Lung (tissue), 12 donors: Measurements from ENCODE around the gene FAM131C. TPM values are rescaled to one million over a fixed set of nuclear protein-coding genes. Genes with fewer than 3 reads are reported as not detected.
A peak's percentile ranks its signal among the peaks of the same experiment; 100 is the strongest.

Experiments
- ATAC-seq: fragments of 200-7000 bp; cut with Tn5 transposase; one replicate; pipeline ENCODE4 v1.9.1; 2020; ENCODE audit warnings: moderate number of reproducible peaks; ENCODE audit not compliant: insufficient read depth, low FRiP score
- DNase-seq, 3 donors: peaks; one replicate each; pipeline ENCODE4 v3.0.0-alpha.2; 2013 to 2017
- H3K27ac ChIP-seq, 2 donors: one replicate each; pipeline ENCODE4 v1.5.1; 2013; ENCODE audit warnings: mild to moderate bottlenecking in 2 of 2, moderate library complexity in 2 of 2, control low read depth in 1 of 2, inconsistent platforms in 1 of 2, low read depth in 1 of 2, low read length in 1 of 2
- H3K27me3 ChIP-seq, 3 donors: one replicate each; pipeline ENCODE4 v1.5.1; 2013; ENCODE audit warnings: low read length in 2 of 3; ENCODE audit not compliant: control insufficient read depth in 3 of 3, insufficient read depth in 3 of 3
- H3K36me3 ChIP-seq, 4 donors: one replicate each; pipeline ENCODE4 v1.5.1; 2013; ENCODE audit warnings: low read length in 4 of 4, mild to moderate bottlenecking in 1 of 4, moderate library complexity in 1 of 4; ENCODE audit not compliant: control insufficient read depth in 4 of 4, insufficient read depth in 4 of 4
- H3K4me1 ChIP-seq, 5 donors: one replicate each; pipeline ENCODE4 v1.5.1; 2013; ENCODE audit warnings: low read length in 5 of 5, mild to moderate bottlenecking in 2 of 5, moderate library complexity in 1 of 5; ENCODE audit not compliant: control insufficient read depth in 5 of 5, insufficient read depth in 5 of 5
- H3K4me3 ChIP-seq: one replicate; pipeline ENCODE4 v1.5.1; 2013; ENCODE audit warnings: mild to moderate bottlenecking, control low read depth, moderate library complexity
- H3K9ac ChIP-seq, 2 donors: one replicate each; pipeline ENCODE4 v1.5.1; 2013; ENCODE audit warnings: low read length in 2 of 2, control low read depth in 1 of 2; ENCODE audit not compliant: insufficient read depth in 1 of 2
- H3K9me3 ChIP-seq, 4 donors: one replicate each; pipeline ENCODE4 v1.5.1; 2013; ENCODE audit warnings: low read length in 3 of 4, mild to moderate bottlenecking in 1 of 4, moderate library complexity in 1 of 4; ENCODE audit not compliant: control insufficient read depth in 4 of 4, insufficient read depth in 3 of 4
- CTCF ChIP-seq: IDR thresholded peaks from 2 replicates; pipeline ENCODE4 v1.5.1; 2012; ENCODE audit warnings: mild to moderate bottlenecking; ENCODE audit errors: control extremely low read depth, extremely low read depth
- WGBS, 2 donors: extraction: QIAGEN DNeasy Blood & Tissue Kit; methylation state at CpG; one replicate each; pipeline ENCODE4 v1.1.7; 2013; 5-methylcytosine and 5-hydroxymethylcytosine counted together
- polyA plus RNA-seq, 2 donors: library from polyadenylated mRNA; stranded (reverse); fragments of 200-250 nt; gene quantifications; one replicate each; pipeline ENCODE4 v1.2.1, GENCODE V29; 2013
- total RNA-seq, 2 donors: library from RNA; depleted of rRNA in 1 of 2; stranded (reverse); fragments of >200 nt in 1 of 2; gene quantifications; one replicate each; pipeline ENCODE4 v1.2.1, GENCODE V29; 2014 to 2021
- donor health status: control.
- donor health status: control.
- donor health status: Bipolar disorder and iron deficiency.
- donor health status: healthy.
- donor health status: DM: yes; HTN: yes; CAD: no.

The FAM131C gene
- total and polyA plus RNA-seq, 4 donors, result not detected

DNA sequence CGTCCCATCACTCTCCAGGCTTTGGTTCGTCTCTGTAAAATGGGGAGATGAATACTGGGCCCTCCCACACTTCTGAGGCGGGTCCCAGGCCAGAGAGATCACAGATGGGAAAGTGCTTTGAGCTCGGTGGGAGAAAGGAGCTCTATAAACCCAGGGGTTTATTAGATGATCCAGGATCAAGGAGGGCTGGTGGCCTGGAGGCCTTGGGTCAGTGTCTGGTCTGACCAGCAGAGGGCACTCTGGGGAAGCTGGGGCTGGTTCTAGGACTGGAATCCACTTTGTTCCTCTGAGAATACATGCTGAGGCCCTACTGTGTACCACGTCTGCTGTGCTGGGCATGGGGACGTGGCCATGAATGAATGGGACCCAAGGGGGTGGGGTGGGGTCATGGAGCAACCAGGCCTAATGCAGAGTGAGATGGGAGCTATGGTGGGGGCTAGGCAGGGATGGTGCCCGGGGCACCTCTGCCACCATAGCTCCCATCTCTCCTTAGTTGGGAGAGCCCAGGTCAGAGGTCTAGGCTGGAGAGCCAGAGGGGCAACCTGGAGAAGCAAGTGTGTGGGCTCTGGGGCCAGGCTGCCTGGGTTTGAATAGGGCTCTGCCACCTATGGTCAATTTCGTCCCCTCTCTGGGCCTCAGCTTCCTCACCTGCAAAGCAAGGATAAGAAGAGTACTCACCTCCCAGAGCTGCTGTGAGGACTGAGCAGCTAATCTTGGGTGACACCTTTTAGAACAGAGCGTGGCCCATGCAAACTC, 9.0 kb upstream of the FAM131C start:
- ATAC-seq, result no peak
- peak; percentile 87 for TF ChIP-seq CTCF

DNA sequence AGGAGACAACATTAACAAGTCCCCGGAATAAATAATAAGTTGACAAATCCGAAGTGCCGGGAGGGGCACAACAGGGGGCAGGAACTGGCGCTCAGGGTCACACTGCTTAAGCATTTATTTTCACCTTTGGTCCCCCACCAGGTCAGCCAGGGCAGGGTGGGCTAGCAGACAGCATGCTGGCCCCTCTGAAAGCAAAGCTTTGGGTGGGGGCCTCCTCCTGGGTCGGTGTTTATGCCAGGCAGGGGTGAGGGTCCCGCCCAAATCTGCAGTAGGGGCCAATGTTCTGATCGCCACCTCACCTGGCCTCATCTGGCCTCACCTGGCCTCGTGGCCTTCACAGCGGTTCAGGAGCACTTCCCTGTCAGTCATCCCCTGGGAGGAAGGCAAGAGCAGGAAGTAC, 8.2 kb upstream of the FAM131C start:
- H3K27ac ChIP-seq, result no peak overlapping the region
- peaks cover 0 to 4% (median 0%) of the 10 kb centered on the region in 5 donors for H3K4me1 ChIP-seq
- H3K9me3 ChIP-seq, result no peaks in the 10 kb centered on the region
- H3K9ac ChIP-seq, result no peak overlapping the region
- no peaks in the 10 kb centered on the region for H3K27me3 ChIP-seq
- no peak overlapping the region for H3K4me3 ChIP-seq
- 86 to 93% methylated on average over 9 of the region's 9 CpGs for WGBS, 2 donors
- DNase-seq (no peak), ATAC-seq (no peak)
- TF ChIP-seq CTCF, result no peak
- no peaks in the 10 kb centered on the region for H3K36me3 ChIP-seq

More for the DNA sequence above, 9.0 kb upstream of the FAM131C start:
- H3K4me1 ChIP-seq, result peaks cover 0 to 4% (median 0%) of the 10 kb centered on the region in 5 donors
- H3K27ac ChIP-seq, result no peak overlapping the region
- no peak overlapping the region for H3K4me3 ChIP-seq
- H3K9ac ChIP-seq, result no peak overlapping the region
- 67 to 75% methylated on average over 9 of the region's 9 CpGs for WGBS, 2 donors
- H3K9me3 ChIP-seq, result no peaks in the 10 kb centered on the region
- peak in 2 of 3 donors; percentile 51 to 57 for DNase-seq
- no peaks in the 10 kb centered on the region for H3K36me3 ChIP-seq
- H3K27me3 ChIP-seq, result no peaks in the 10 kb centered on the region

- Histone ChIP-seq H3K9me3 (no peaks in the 10 kb centered on the region), H3K27ac (no peak overlapping the region), H3K27me3 (no peaks in the 10 kb centered on the region), H3K4me1 (peaks cover 0 to 4% (median 0%) of the 10 kb centered on the region in 5 donors), H3K9ac (no peak overlapping the region), H3K36me3 (no peaks in the 10 kb centered on the region), H3K4me3 (no peak overlapping the region)
- no peak for ATAC-seq
- TF ChIP-seq CTCF, result no peak
- 95% methylated on average over 5 of the region's 5 CpGs for WGBS, 2 donors
- no peak for DNase-seq
Measured at GRCh38 chr1:16080422-16081150, 7.1 kb upstream of the FAM131C start.
